Caco-2 (cell line): Measurements from ENCODE around the gene OFD1. TPM values are rescaled to one million over a fixed set of nuclear protein-coding genes. Genes with fewer than 3 reads are reported as not detected.

Experiments used
- BruUV-seq: library from RNA; stranded (reverse); fragments of 400-500 nt; replicated peaks from 2 replicates; lab custom pipeline; 2021; lab: Mats Ljungman, UMichigan
- CTCF ChIA-PET: fragments of 300-600 bp; sonication (Branson Sonifier 250); formaldehyde crosslinking; loops from one replicate; lab custom pipeline; 2022; ENCODE audit warnings: antibody characterized with exemption; lab: Charles Lee
- POLR2A ChIA-PET: fragments of 300-600 bp; sonication (Branson Sonifier 250); formaldehyde crosslinking; loops from one replicate; lab custom pipeline; 2022; ENCODE audit warnings: antibody characterized with exemption; lab: Charles Lee
- DNase-seq, 2 experiments: peaks; one replicate each; pipeline versions ENCODE4 v3.0.0 to v3.0.0-alpha.2; 2020 to 2022
- H3K27me3 ChIP-seq: replicated peaks from 2 replicates; pipeline ENCODE4 v1.6.0; 2011; ENCODE audit warnings: low read length; ENCODE audit not compliant: control insufficient read depth, insufficient read depth
- H3K36me3 ChIP-seq: 2 replicates; pipeline ENCODE4 v1.5.1; 2011; ENCODE audit warnings: low read length; ENCODE audit not compliant: control insufficient read depth, insufficient read depth
- H3K4me1 ChIP-seq: fragments of 250-450 bp; sonication (Bioruptor Pico); 2 replicates; pipeline ENCODE4 v1.5.1; 2020; ENCODE audit warnings: mild to moderate bottlenecking
- H3K4me3 ChIP-seq: 2 replicates; pipeline ENCODE4 v1.5.1; 2011; ENCODE audit warnings: low read depth, mild to moderate bottlenecking, control low read depth, low read length
- H3K9me3 ChIP-seq: fragments of 250-450 bp; sonication (Bioruptor Pico); 2 replicates; pipeline ENCODE4 v1.5.1; 2020; ENCODE audit warnings: mild to moderate bottlenecking, moderate library complexity
- H3K27ac Mint-ChIP-seq: one replicate; pipeline ENCODE4 v1.8.0; 2022; ENCODE audit warnings: mixed read lengths; ENCODE audit not compliant: unreplicated experiment
- H3K27me3 Mint-ChIP-seq: one replicate; pipeline ENCODE4 v1.8.0; 2022; ENCODE audit warnings: mixed read lengths; ENCODE audit not compliant: insufficient read depth, unreplicated experiment
- H3K36me3 Mint-ChIP-seq: one replicate; pipeline ENCODE4 v1.8.0; 2022; ENCODE audit warnings: mild to moderate bottlenecking, mixed read lengths; ENCODE audit not compliant: insufficient read depth, unreplicated experiment
- H3K4me1 Mint-ChIP-seq: one replicate; pipeline ENCODE4 v1.8.0; 2022; ENCODE audit warnings: low read depth, mixed read lengths; ENCODE audit not compliant: unreplicated experiment
- H3K4me3 Mint-ChIP-seq: one replicate; pipeline ENCODE4 v1.8.0; 2022; ENCODE audit warnings: mild to moderate bottlenecking, moderate library complexity, mixed read lengths; ENCODE audit not compliant: unreplicated experiment
- H3K9me3 Mint-ChIP-seq: one replicate; pipeline ENCODE4 v1.8.0; 2022; ENCODE audit warnings: mixed read lengths; ENCODE audit not compliant: unreplicated experiment
- CTCF ChIP-seq, 2 experiments: fragments of 200-600 bp in 1 of 2; IDR thresholded peaks; 1 replicate in 1 of 2; 2 replicates in 1 of 2; pipeline versions ENCODE4 v1.5.1 to v1.8.0; 2011 to 2022; ENCODE audit warnings: antibody characterized with exemption in 1 of 2, control low read depth in 1 of 2, inconsistent platforms in 1 of 2, low read depth in 1 of 2, low read length in 1 of 2, mild to moderate bottlenecking in 1 of 2, moderate library complexity in 1 of 2; ENCODE audit not compliant: insufficient read depth in 1 of 2, severe bottlenecking in 1 of 2, unreplicated experiment in 1 of 2
- intact Hi-C: fragments of 100-400 bp; cut with micrococcal nuclease; formaldehyde crosslinking; loops from one replicate; pipeline ENCODE4 v1.10.0; 2022; ENCODE audit not compliant: unreplicated experiment
- total RNA-seq: library from RNA; stranded (reverse); gene quantifications from 2 replicates; pipeline ENCODE4 v1.2.3, GENCODE V29; 2022

The OFD1 gene
- total RNA-seq, 1 experiment from 2014 or later, result 34.0 TPM

GRCh38 chrX:13742397-13743176 is 8.0 kb downstream of the OFD1 start:
- Histone ChIP-seq H3K4me1 (peaks cover 18% of the 10 kb centered on the region; the same call in 1 of the 2 replicates), H3K27me3 (no peaks in the 10 kb centered on the region), H3K9me3 (no peaks in the 10 kb centered on the region), H3K4me3 (no peak overlapping the region), H3K36me3 (no peaks in the 10 kb centered on the region; the same call in 1 of the 2 replicates)
- Mint-ChIP-seq H3K27ac (peak overlapping the region; percentile 9), H3K4me1 (peaks cover 6% of the 10 kb centered on the region), H3K4me3 (no peak overlapping the region), H3K27me3 (no peaks in the 10 kb centered on the region), H3K36me3 (peaks cover 24% of the 10 kb centered on the region), H3K9me3 (no peaks in the 10 kb centered on the region)
- CTCF ChIA-PET, result interaction anchor here (0.7 kb wide), 1 partner anchor 8 kb away, joined by 4 read pairs; the partner anchor contains the start of genes OFD1 and TRAPPC2
- no peak for TF ChIP-seq CTCF (IDR thresholded peaks at IDR 0.05; ENCODE audit: insufficient read depth in 1 of 2, low read depth in 1 of 2, low read length in 1 of 2, severe bottlenecking in 1 of 2, unreplicated experiment in 1 of 2)
- intact Hi-C loops, result no loop called here
- DNase-seq, result peak; percentile 46 to 65
- POLR2A ChIA-PET, result interaction anchor here (1.0 to 1.1 kb wide), 2 partner anchors 8 to 17 kb away, joined by 3 to 22 read pairs; partner anchors contain the start of genes OFD1 and TRAPPC2
- TSS peak; percentile 85 for BruUV-seq

- Histone ChIP-seq H3K4me3 (no peak overlapping the region), H3K9me3 (no peaks in the 10 kb centered on the region), H3K27me3 (no peaks in the 10 kb centered on the region), H3K36me3 (no peaks in the 10 kb centered on the region; the same call in 1 of the 2 replicates), H3K4me1 (peaks cover 16% of the 10 kb centered on the region)
- CTCF ChIA-PET, result no interaction called here
- H3K36me3 Mint-ChIP-seq, result peaks cover 39% of the 10 kb centered on the region
- peak; percentile 33 to 43 for TF ChIP-seq CTCF (IDR thresholded peaks at IDR 0.05; ENCODE audit: insufficient read depth in 1 of 2, low read depth in 1 of 2, low read length in 1 of 2, severe bottlenecking in 1 of 2, unreplicated experiment in 1 of 2)
- intact Hi-C loops, result loop anchor here (1.0 kb wide), 1 partner anchor 90 kb away; no protein-coding TSS in a partner anchor
- DNase-seq, result peak; percentile 40 to 51
- peak overlapping the region; percentile 35 for H3K27ac Mint-ChIP-seq
- POLR2A ChIA-PET, result no interaction called here
- H3K9me3 Mint-ChIP-seq, result no peaks in the 10 kb centered on the region
- H3K4me3 Mint-ChIP-seq, result no peak overlapping the region
- no TSS peak for BruUV-seq
- H3K4me1 Mint-ChIP-seq, result peaks cover 10% of the 10 kb centered on the region
- no peaks in the 10 kb centered on the region for H3K27me3 Mint-ChIP-seq
Measured at GRCh38 chrX:13747836-13748235, 13.3 kb downstream of the OFD1 start.

- Histone ChIP-seq H3K4me1 (peaks cover 16% of the 10 kb centered on the region), H3K4me3 (no peak overlapping the region), H3K36me3 (no peaks in the 10 kb centered on the region; the same call in 1 of the 2 replicates), H3K9me3 (no peaks in the 10 kb centered on the region), H3K27me3 (no peaks in the 10 kb centered on the region)
- no peak for TF ChIP-seq CTCF (IDR thresholded peaks at IDR 0.05; ENCODE audit: insufficient read depth in 1 of 2, low read depth in 1 of 2, low read length in 1 of 2, severe bottlenecking in 1 of 2, unreplicated experiment in 1 of 2)
- no TSS peak for BruUV-seq
- Mint-ChIP-seq H3K27me3 (no peaks in the 10 kb centered on the region), H3K9me3 (no peaks in the 10 kb centered on the region), H3K4me1 (peaks cover 17% of the 10 kb centered on the region), H3K36me3 (peaks cover 44% of the 10 kb centered on the region), H3K27ac (no peak overlapping the region), H3K4me3 (no peak overlapping the region)
- DNase-seq, result no peak
- CTCF ChIA-PET, result no interaction called here
- POLR2A ChIA-PET, result no interaction called here
- intact Hi-C loops, result loop anchor here (1.0 kb wide), 1 partner anchor 90 kb away; no protein-coding TSS in a partner anchor
Measured at GRCh38 chrX:13748486-13748885, 13.9 kb downstream of the OFD1 start.
